CD4-positive, alpha-beta memory T cell (primary cell): ENCODE data around the gene GALNT17. TPM values are rescaled to one million over a fixed set of nuclear protein-coding genes. Genes with fewer than 3 reads are reported as not detected.

Experiments used
- CTCF ChIA-PET: fragments of 350-600 bp; sonication (Branson Sonifier 250); formaldehyde crosslinking; loops from one replicate; lab custom pipeline; 2021; ENCODE audit warnings: inconsistent platforms; ENCODE audit not compliant: partially characterized antibody; lab: Charles Lee
- POLR2A ChIA-PET: fragments of 350-600 bp; sonication (Branson Sonifier 250); formaldehyde crosslinking; loops from one replicate; lab custom pipeline; 2021; ENCODE audit not compliant: partially characterized antibody; lab: Charles Lee
- DNase-seq, 5 donors: peaks; one replicate each; pipeline versions ENCODE4 v3.0.0 to v3.0.0-alpha.2; 2020 to 2022; ENCODE audit warnings: mixed read lengths in 1 of 5
- H3K27ac ChIP-seq: one replicate; pipeline ENCODE4 v1.7.0; 2013; ENCODE audit warnings: low read depth, low read length
- H3K27me3 ChIP-seq: 2 replicates; pipeline ENCODE4 v1.7.0; 2013; ENCODE audit warnings: mild to moderate bottlenecking, low read length, moderate library complexity; ENCODE audit not compliant: insufficient read depth
- H3K36me3 ChIP-seq: 2 replicates; pipeline ENCODE4 v1.7.0; 2013; ENCODE audit warnings: mild to moderate bottlenecking, low read length, moderate library complexity; ENCODE audit not compliant: insufficient read depth
- H3K4me1 ChIP-seq: 2 replicates; pipeline ENCODE4 v1.7.0; 2013; ENCODE audit warnings: mild to moderate bottlenecking, low read length, moderate library complexity; ENCODE audit not compliant: insufficient read depth
- H3K4me3 ChIP-seq, 2 donors: one replicate each; pipeline ENCODE4 v1.7.0; 2013; ENCODE audit warnings: low read length in 2 of 2, mild to moderate bottlenecking in 1 of 2
- H3K9me3 ChIP-seq, 2 donors: one replicate each; pipeline ENCODE4 v1.7.0; 2013; ENCODE audit warnings: low read length in 2 of 2, control low read depth in 1 of 2; ENCODE audit not compliant: control insufficient read depth in 1 of 2
- H3K27ac Mint-ChIP-seq, 7 donors: one replicate each; pipeline ENCODE4 v1.8.0; 2020 to 2021; ENCODE audit warnings: mixed read lengths in 7 of 7, mild to moderate bottlenecking in 6 of 7, inconsistent platforms in 3 of 7, moderate library complexity in 3 of 7
- H3K27me3 Mint-ChIP-seq, 2 donors: one replicate each; pipeline ENCODE4 v1.8.0; 2020 to 2021; ENCODE audit warnings: mixed read lengths in 2 of 2
- H3K36me3 Mint-ChIP-seq, 2 donors: one replicate each; pipeline ENCODE4 v1.8.0; 2020 to 2021; ENCODE audit warnings: mixed read lengths in 2 of 2, inconsistent platforms in 1 of 2, mild to moderate bottlenecking in 1 of 2
- H3K4me1 Mint-ChIP-seq, 4 donors: one replicate each; pipeline ENCODE4 v1.8.0; 2020 to 2021; ENCODE audit warnings: mixed read lengths in 4 of 4, mild to moderate bottlenecking in 1 of 4
- H3K4me3 Mint-ChIP-seq, 8 donors: one replicate each; pipeline ENCODE4 v1.8.0; 2020 to 2021; ENCODE audit warnings: mixed read lengths in 8 of 8, mild to moderate bottlenecking in 7 of 8, moderate library complexity in 6 of 8, inconsistent platforms in 3 of 8
- H3K9me3 Mint-ChIP-seq, 8 donors: one replicate each; pipeline ENCODE4 v1.8.0; 2020 to 2021; ENCODE audit warnings: mixed read lengths in 8 of 8, mild to moderate bottlenecking in 5 of 8, inconsistent platforms in 3 of 8, moderate library complexity in 1 of 8
- intact Hi-C: fragments of 100-400 bp; cut with micrococcal nuclease; formaldehyde crosslinking; loops from one replicate; pipeline ENCODE4 v1.15.1; 2023
- polyA plus RNA-seq, 2 donors: library from polyadenylated mRNA; unstranded; fragments of 300-500 nt; fragmentation: Illumina TruSeq; gene quantifications; one replicate each; pipeline ENCODE4 v1.2.3, GENCODE V29; 2021
- total RNA-seq, 2 experiments: library from RNA; stranded (reverse); gene quantifications; one replicate each; pipeline ENCODE4 v1.2.3, GENCODE V29; 2021

Gene GALNT17
- total and polyA plus RNA-seq, 4 experiments from 2014 or later = not detected

- no peaks in the 10 kb centered on the region for H3K27me3 ChIP-seq
- no peaks in the 10 kb centered on the region for H3K36me3 ChIP-seq
- POLR2A ChIA-PET = no interaction called here
- DNase-seq = no peak
- no peaks in the 10 kb centered on the region for H3K4me1 Mint-ChIP-seq
- no peaks in the 10 kb centered on the region for H3K36me3 Mint-ChIP-seq
- CTCF ChIA-PET = no interaction called here
- H3K4me3 Mint-ChIP-seq = no peak overlapping the region
- H3K9me3 ChIP-seq = no peaks in the 10 kb centered on the region
- intact Hi-C loops = no loop called here
- H3K4me1 ChIP-seq = no peaks in the 10 kb centered on the region
- no peak overlapping the region for H3K4me3 ChIP-seq
- peaks cover 6 to 44% (median 24%) of the 10 kb centered on the region in 8 donors for H3K9me3 Mint-ChIP-seq
- no peak overlapping the region for H3K27ac ChIP-seq
- H3K27ac Mint-ChIP-seq = no peak overlapping the region
- H3K27me3 Mint-ChIP-seq = no peaks in the 10 kb centered on the region
Observed at GRCh38 chr7:71267734-71268469, 136.0 kb downstream of the GALNT17 start.

DNA sequence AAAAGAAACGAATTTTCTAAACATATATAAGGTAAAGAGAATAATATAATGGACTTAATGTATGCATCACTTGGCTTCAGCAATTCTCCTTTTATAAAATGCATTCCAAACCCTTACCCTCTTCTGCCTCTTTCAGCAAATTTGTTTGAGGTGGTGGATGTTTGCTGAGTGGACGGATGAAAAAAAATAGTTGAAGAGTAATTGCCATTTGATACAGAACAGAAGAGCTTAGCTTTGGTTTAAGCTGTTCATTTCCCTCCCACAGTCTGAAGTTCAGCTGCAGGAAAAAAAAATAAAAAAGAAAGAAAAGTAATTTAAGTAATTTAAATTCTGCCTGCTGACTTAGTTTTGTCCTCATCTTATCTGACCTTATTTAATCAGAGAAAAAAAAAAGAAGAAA is 138.6 kb downstream of the GALNT17 start:
- H3K4me3 Mint-ChIP-seq = no peak overlapping the region
- no peaks in the 10 kb centered on the region for H3K27me3 ChIP-seq
- no peaks in the 10 kb centered on the region for H3K4me1 Mint-ChIP-seq
- no peaks in the 10 kb centered on the region for H3K36me3 ChIP-seq
- intact Hi-C loops = no loop called here
- no peak overlapping the region for H3K27ac ChIP-seq
- ChIA-PET CTCF (no interaction called here), POLR2A (no interaction called here)
- no peaks in the 10 kb centered on the region for H3K4me1 ChIP-seq
- no peaks in the 10 kb centered on the region for H3K27me3 Mint-ChIP-seq
- H3K4me3 ChIP-seq = no peak overlapping the region
- DNase-seq = no peak
- no peak overlapping the region for H3K27ac Mint-ChIP-seq
- H3K9me3 Mint-ChIP-seq = peaks cover 6 to 37% (median 22%) of the 10 kb centered on the region in 8 donors
- H3K9me3 ChIP-seq = no peaks in the 10 kb centered on the region
- no peaks in the 10 kb centered on the region for H3K36me3 Mint-ChIP-seq

DNA sequence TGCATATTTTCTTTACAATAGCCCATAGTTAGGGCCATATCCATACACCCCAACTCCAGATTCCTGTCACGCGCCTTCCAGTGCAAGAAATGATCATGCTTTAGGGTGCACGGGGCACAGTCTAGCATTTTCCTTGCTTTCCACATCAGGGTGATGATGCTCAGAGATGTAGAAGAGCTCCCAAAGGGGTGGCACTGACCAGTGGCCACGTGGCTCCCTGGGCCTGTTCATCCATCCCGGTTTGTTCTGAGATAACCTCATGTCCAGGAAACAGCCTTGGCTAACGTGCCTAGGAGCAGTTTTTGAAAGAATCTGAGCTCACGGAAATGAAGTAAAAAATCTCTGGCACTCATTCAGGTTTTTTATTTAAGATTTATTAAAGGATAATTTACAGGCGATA is 139.3 kb downstream of the GALNT17 start:
- Histone ChIP-seq H3K4me3 (no peak overlapping the region), H3K4me1 (no peaks in the 10 kb centered on the region), H3K9me3 (no peaks in the 10 kb centered on the region), H3K36me3 (no peaks in the 10 kb centered on the region), H3K27me3 (no peaks in the 10 kb centered on the region), H3K27ac (no peak overlapping the region)
- no peaks in the 10 kb centered on the region for H3K4me1 Mint-ChIP-seq
- CTCF ChIA-PET = no interaction called here
- intact Hi-C loops = no loop called here
- H3K27me3 Mint-ChIP-seq = no peaks in the 10 kb centered on the region
- POLR2A ChIA-PET = no interaction called here
- DNase-seq = no peak
- no peak overlapping the region for H3K4me3 Mint-ChIP-seq
- H3K27ac Mint-ChIP-seq = no peak overlapping the region
- H3K36me3 Mint-ChIP-seq = peaks cover 0 to 2% of the 10 kb centered on the region in 2 donors
- H3K9me3 Mint-ChIP-seq = peaks cover 4 to 36% (median 16%) of the 10 kb centered on the region in 8 donors

DNA sequence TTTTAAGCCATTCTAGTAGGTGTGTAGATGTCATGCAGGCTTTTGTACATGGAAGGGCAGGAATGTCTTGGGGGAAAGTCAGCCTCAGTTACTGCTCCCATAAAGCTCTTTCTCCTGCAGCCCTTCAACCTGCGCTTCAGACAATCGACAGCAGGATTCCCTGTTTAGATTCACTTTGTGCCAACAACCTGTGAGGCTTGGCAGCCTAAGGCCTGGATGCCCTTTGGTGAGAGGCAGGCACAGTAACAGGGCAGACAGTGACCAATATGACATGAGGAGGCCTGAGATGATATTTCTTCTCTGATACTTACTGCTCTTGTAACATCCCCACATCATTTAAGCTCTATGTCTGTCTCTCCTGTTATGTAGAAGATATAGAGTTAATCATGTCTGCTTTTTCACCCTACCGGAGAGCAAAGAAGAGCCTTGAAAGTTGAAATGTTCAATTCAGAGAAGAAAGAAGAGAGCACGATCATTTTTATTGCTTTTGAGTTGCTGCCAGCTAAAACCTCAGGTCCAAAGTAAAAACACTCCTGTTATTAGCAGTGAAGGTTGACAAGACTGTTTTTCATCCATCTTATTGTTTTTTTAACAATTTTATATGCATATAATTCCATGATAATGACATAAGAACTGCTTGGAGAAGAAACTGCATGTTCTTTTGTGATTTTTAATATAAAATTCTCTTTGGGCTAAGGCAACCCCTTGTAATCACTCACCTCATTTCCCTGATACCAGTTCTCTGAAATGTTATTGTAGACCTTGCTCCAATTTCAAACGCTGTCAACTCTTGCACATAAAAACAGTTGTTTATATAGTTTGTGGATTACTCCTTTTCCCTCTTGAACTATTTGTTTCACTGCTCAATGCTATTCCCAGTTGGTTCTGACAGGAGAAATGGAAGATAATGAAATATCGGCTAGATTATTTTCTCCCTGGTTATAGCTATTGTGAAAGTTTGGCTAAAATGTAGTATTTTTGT is 140.9 kb downstream of the GALNT17 start:
- no peaks in the 10 kb centered on the region for H3K4me1 Mint-ChIP-seq
- H3K27ac Mint-ChIP-seq = no peak overlapping the region

GRCh38 chr7:71278257-71278656 is 146.3 kb downstream of the GALNT17 start:
- no peak overlapping the region for H3K27ac ChIP-seq
- H3K4me3 ChIP-seq = no peak overlapping the region
- H3K4me1 ChIP-seq = no peaks in the 10 kb centered on the region
- Mint-ChIP-seq H3K9me3 (peaks cover 0 to 32% (median 6%) of the 10 kb centered on the region in 8 donors), H3K4me1 (no peaks in the 10 kb centered on the region), H3K27ac (no peak overlapping the region), H3K4me3 (no peak overlapping the region), H3K27me3 (no peaks in the 10 kb centered on the region), H3K36me3 (peaks cover 0 to 2% of the 10 kb centered on the region in 2 donors)
- no peaks in the 10 kb centered on the region for H3K36me3 ChIP-seq
- no peaks in the 10 kb centered on the region for H3K27me3 ChIP-seq
- ChIA-PET POLR2A (no interaction called here), CTCF (no interaction called here)
- intact Hi-C loops = no loop called here
- no peaks in the 10 kb centered on the region for H3K9me3 ChIP-seq
- no peak for DNase-seq

More for the DNA sequence above, 140.9 kb downstream of the GALNT17 start:
- Mint-ChIP-seq H3K4me3 (no peak overlapping the region), H3K36me3 (peaks cover 0 to 2% of the 10 kb centered on the region in 2 donors), H3K9me3 (peaks cover 0 to 31% (median 12%) of the 10 kb centered on the region in 8 donors), H3K27me3 (no peaks in the 10 kb centered on the region)
- ChIA-PET POLR2A (no interaction called here), CTCF (no interaction called here)
- H3K27me3 ChIP-seq = no peaks in the 10 kb centered on the region
- no peak overlapping the region for H3K4me3 ChIP-seq
- no peak overlapping the region for H3K27ac ChIP-seq
- no peak for DNase-seq
- H3K4me1 ChIP-seq = no peaks in the 10 kb centered on the region
- no peaks in the 10 kb centered on the region for H3K36me3 ChIP-seq
- H3K9me3 ChIP-seq = no peaks in the 10 kb centered on the region
- intact Hi-C loops = no loop called here

GRCh38 chr7:71281261-71281660 is 149.3 kb downstream of the GALNT17 start:
- POLR2A ChIA-PET = no interaction called here
- DNase-seq = no peak
- peaks cover 0 to 24% (median 3%) of the 10 kb centered on the region in 8 donors for H3K9me3 Mint-ChIP-seq
- H3K4me1 ChIP-seq = no peaks in the 10 kb centered on the region
- H3K27me3 ChIP-seq = no peaks in the 10 kb centered on the region
- no peaks in the 10 kb centered on the region for H3K36me3 ChIP-seq
- no peak overlapping the region for H3K27ac ChIP-seq
- CTCF ChIA-PET = no interaction called here
- H3K4me3 ChIP-seq = no peak overlapping the region
- H3K4me1 Mint-ChIP-seq = no peaks in the 10 kb centered on the region
- no peaks in the 10 kb centered on the region for H3K27me3 Mint-ChIP-seq
- no peaks in the 10 kb centered on the region for H3K36me3 Mint-ChIP-seq
- no peak overlapping the region for H3K27ac Mint-ChIP-seq
- no peak overlapping the region for H3K4me3 Mint-ChIP-seq
- intact Hi-C loops = no loop called here
- H3K9me3 ChIP-seq = no peaks in the 10 kb centered on the region

DNA sequence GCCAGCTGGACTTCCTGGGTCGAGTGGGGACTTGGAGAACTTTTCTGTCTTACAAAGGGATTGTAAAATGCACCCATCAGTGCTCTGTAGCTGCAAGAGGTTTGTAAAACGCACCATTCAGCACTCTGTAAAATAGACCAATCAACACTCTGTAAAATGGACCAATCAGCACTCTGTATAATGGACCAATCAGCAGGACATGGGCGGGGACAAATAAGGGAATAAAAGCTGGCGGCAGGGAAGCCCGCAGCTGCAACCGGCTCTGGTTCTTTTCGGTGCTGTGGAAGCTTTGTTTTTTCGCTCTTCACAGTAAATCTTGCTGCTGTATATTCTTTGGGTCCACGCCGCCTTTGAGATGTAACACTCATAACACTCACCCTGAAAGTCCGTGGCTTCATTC is 151.9 kb downstream of the GALNT17 start:
- no peaks in the 10 kb centered on the region for H3K9me3 ChIP-seq
- no peak overlapping the region for H3K4me3 ChIP-seq
- H3K27ac ChIP-seq = no peak overlapping the region
- no peaks in the 10 kb centered on the region for H3K27me3 ChIP-seq
- H3K27ac Mint-ChIP-seq = no peak overlapping the region
- CTCF ChIA-PET = no interaction called here
- POLR2A ChIA-PET = no interaction called here
- no peak for DNase-seq
- no peak overlapping the region for H3K4me3 Mint-ChIP-seq
- H3K36me3 Mint-ChIP-seq = no peaks in the 10 kb centered on the region
- intact Hi-C loops = no loop called here
- H3K4me1 Mint-ChIP-seq = no peaks in the 10 kb centered on the region
- H3K9me3 Mint-ChIP-seq = peaks cover 0 to 22% (median 3%) of the 10 kb centered on the region in 8 donors
- H3K4me1 ChIP-seq = no peaks in the 10 kb centered on the region
- H3K36me3 ChIP-seq = no peaks in the 10 kb centered on the region
- H3K27me3 Mint-ChIP-seq = no peaks in the 10 kb centered on the region
